Lower lobe of right lung (tissue), 2 donors: Measurements from ENCODE around the gene STOX2. TPM values are rescaled to one million over a fixed set of nuclear protein-coding genes. Genes with fewer than 3 reads are reported as not detected.

Source experiments
- ATAC-seq, 2 donors: fragments of 200-7000 bp; cut with Tn5 transposase; one replicate each; pipeline ENCODE4 v1.9.1; 2020 to 2022; ENCODE audit warnings: mild to moderate bottlenecking in 2 of 2, moderate library complexity in 2 of 2
- DNase-seq: peaks from one replicate; pipeline ENCODE4 v3.0.0-alpha.2; 2020
- H3K27ac ChIP-seq: fragments of 200-600 bp; one replicate; pipeline ENCODE4 v1.8.0; 2022
- H3K27me3 ChIP-seq: fragments of 200-600 bp; one replicate; pipeline ENCODE4 v1.8.0; 2022; ENCODE audit warnings: low read depth
- H3K36me3 ChIP-seq: fragments of 200-600 bp; one replicate; pipeline ENCODE4 v1.8.0; 2022; ENCODE audit warnings: mild to moderate bottlenecking
- H3K4me1 ChIP-seq: fragments of 200-600 bp; one replicate; pipeline ENCODE4 v1.8.0; 2022
- H3K4me3 ChIP-seq: fragments of 200-600 bp; one replicate; pipeline ENCODE4 v1.8.0; 2022; ENCODE audit warnings: mild to moderate bottlenecking
- H3K9me3 ChIP-seq: fragments of 200-600 bp; one replicate; pipeline ENCODE4 v1.8.0; 2022
- intact Hi-C: fragments of 100-400 bp; cut with DNase I; formaldehyde crosslinking; loops from one replicate; pipeline ENCODE4 v1.11.0; 2022
- total RNA-seq: library from RNA; stranded (reverse); fragmentation: NEBNext Ultra II Directional; extraction: Animal tissue kit (Norgen Biotek cat#: 25700); gene quantifications from one replicate; pipeline ENCODE4 v1.2.1, GENCODE V29; 2021
- TF ChIP-seq, protein P1 (sequence below): fragments of 200-600 bp; IDR thresholded peaks from one replicate; pipeline ENCODE4 v1.8.0; 2022; ENCODE audit warnings: antibody characterized with exemption, mild to moderate bottlenecking
- donor health status: DM: no; HTN: yes; CAD: no; lungs with severe emphysema.

STOX2 gene
- total RNA-seq, 1 donor from 2014 or later: 12.8 TPM

GRCh38 chr4:184003433-184003832, 98.3 kb downstream of the STOX2 start:
- TF ChIP-seq, protein P1, sequence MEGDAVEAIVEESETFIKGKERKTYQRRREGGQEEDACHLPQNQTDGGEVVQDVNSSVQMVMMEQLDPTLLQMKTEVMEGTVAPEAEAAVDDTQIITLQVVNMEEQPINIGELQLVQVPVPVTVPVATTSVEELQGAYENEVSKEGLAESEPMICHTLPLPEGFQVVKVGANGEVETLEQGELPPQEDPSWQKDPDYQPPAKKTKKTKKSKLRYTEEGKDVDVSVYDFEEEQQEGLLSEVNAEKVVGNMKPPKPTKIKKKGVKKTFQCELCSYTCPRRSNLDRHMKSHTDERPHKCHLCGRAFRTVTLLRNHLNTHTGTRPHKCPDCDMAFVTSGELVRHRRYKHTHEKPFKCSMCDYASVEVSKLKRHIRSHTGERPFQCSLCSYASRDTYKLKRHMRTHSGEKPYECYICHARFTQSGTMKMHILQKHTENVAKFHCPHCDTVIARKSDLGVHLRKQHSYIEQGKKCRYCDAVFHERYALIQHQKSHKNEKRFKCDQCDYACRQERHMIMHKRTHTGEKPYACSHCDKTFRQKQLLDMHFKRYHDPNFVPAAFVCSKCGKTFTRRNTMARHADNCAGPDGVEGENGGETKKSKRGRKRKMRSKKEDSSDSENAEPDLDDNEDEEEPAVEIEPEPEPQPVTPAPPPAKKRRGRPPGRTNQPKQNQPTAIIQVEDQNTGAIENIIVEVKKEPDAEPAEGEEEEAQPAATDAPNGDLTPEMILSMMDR: no peak
- Histone ChIP-seq H3K27ac (no peak overlapping the region), H3K4me1 (no peaks in the 10 kb centered on the region), H3K27me3 (no peaks in the 10 kb centered on the region), H3K4me3 (no peak overlapping the region), H3K9me3 (no peaks in the 10 kb centered on the region), H3K36me3 (no peaks in the 10 kb centered on the region)
- intact Hi-C loops: no loop called here
- DNase-seq (no peak), ATAC-seq (no peak)

DNA sequence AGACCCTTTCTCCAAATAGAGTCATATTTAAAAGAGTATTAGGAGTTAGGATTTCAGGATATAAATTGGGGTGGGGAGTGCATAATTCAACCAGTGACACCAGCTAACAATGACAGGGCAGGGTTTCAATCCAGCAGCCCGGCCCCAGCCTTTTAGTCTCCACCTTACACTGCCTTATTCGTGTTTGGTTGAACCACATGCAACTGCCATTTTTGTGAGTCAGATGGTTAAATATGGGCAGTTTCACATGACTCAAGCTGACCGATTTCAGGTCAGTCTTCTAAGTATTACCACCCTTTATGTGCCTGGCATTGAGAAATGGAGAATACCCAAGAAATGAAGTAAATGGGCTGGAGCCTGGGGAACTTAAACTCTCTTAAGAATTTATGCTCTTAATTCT, 102.8 kb downstream of the STOX2 start:
- no peaks in the 10 kb centered on the region for H3K9me3 ChIP-seq
- H3K4me3 ChIP-seq: no peak overlapping the region
- H3K27me3 ChIP-seq: no peaks in the 10 kb centered on the region
- no peak for ATAC-seq
- H3K36me3 ChIP-seq: peaks cover 9% of the 10 kb centered on the region
- DNase-seq: no peak
- intact Hi-C loops: no loop called here
- TF ChIP-seq, protein P1: no peak
- H3K27ac ChIP-seq: no peak overlapping the region
- H3K4me1 ChIP-seq: no peaks in the 10 kb centered on the region

DNA sequence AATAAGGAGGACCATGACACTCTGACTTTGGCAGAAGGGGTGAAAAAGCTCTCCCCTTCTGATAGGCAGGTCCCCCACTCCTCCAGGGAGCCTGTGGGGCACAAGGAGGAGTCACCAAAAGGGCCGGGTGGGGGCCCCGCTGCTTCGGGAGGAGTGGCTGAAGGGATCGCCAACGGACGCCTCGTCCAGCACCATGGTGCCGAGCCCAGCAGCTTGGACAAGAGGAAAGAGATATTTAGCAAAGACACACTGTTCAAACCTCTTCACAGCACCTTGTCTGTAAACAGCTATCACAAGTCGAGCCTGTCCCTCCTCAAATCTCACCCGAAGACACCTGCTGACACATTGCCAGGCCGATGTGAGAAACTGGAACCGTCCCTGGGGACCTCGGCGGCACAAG, 105.6 kb downstream of the STOX2 start:
- Histone ChIP-seq H3K27me3 (no peaks in the 10 kb centered on the region), H3K36me3 (peaks cover 9% of the 10 kb centered on the region), H3K27ac (no peak overlapping the region), H3K4me3 (no peak overlapping the region), H3K9me3 (no peaks in the 10 kb centered on the region), H3K4me1 (no peaks in the 10 kb centered on the region)
- DNase-seq (no peak), ATAC-seq (no peak)
- intact Hi-C loops: no loop called here
- TF ChIP-seq, protein P1: no peak

DNA sequence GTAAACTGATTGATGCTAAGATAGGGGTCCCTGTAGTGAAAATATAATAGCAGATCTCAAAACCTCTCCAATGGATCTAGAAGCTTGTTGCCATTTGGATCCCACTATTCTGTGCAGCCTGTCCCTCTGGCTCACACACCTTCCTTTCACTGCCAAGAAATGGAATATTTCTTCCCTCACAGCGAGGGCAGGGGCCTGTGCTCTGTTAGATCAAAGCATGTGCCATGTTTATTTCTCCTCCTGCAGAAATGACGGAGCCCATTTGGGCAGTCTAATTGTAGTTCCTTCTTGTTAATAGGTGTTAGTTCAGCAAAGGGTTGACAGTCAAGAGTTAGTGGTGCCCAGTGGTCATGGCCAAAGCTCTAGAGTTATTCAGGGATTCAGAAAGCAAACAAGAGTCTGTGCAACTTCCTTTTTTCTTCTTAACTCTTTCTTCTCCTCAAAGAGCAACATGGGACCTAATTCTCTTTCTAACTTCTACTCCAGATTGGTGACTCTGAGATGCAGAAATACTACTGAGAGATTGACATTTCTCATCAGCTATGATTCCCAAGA, 106.8 kb downstream of the STOX2 start:
- TF ChIP-seq, protein P1: no peak
- Histone ChIP-seq H3K4me1 (no peaks in the 10 kb centered on the region), H3K36me3 (peaks cover 9% of the 10 kb centered on the region), H3K27me3 (no peaks in the 10 kb centered on the region), H3K9me3 (no peaks in the 10 kb centered on the region), H3K4me3 (no peak overlapping the region), H3K27ac (no peak overlapping the region)
- no peak for ATAC-seq
- DNase-seq: no peak
- intact Hi-C loops: no loop called here

- H3K4me3 ChIP-seq: no peak overlapping the region
- H3K9me3 ChIP-seq: no peaks in the 10 kb centered on the region
- no peaks in the 10 kb centered on the region for H3K4me1 ChIP-seq
- no peak overlapping the region for H3K27ac ChIP-seq
- intact Hi-C loops: no loop called here
- DNase-seq: no peak
- no peak for ATAC-seq
- H3K27me3 ChIP-seq: no peaks in the 10 kb centered on the region
- TF ChIP-seq, protein P1: no peak
- H3K36me3 ChIP-seq: peaks cover 9% of the 10 kb centered on the region
Measured at GRCh38 chr4:184012937-184013336, 107.8 kb downstream of the STOX2 start.

DNA sequence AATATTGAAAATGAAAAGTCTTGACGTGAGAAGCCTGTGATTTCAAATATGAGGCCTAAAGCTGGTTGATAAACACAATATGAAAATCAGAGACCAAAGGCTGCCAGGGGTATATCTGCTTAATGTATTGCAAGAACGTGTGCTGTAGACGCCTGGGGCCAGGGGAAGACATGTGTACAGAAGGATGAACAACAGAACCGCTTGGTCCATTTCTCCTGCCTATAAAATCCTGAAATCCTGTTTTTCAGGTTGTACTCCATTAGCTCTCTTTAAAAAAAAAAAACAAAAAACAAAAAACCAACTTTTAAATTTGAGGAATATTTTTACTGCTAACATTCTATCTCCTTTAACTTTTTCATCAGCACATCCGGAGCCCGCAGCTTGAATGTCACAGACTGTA, 109.2 kb downstream of the STOX2 start:
- ATAC-seq (no peak), DNase-seq (no peak)
- intact Hi-C loops: no loop called here
- Histone ChIP-seq H3K4me1 (peaks cover 3% of the 10 kb centered on the region), H3K4me3 (no peak overlapping the region), H3K9me3 (no peaks in the 10 kb centered on the region), H3K27ac (no peak overlapping the region), H3K27me3 (no peaks in the 10 kb centered on the region), H3K36me3 (peaks cover 6% of the 10 kb centered on the region)
- TF ChIP-seq, protein P1: no peak
